ENCODE measurements around the gene JAK3.
"Not testable (repeated sequence)": the region's sequence is repeated elsewhere in the genome, so short reads cannot be mapped to it uniquely, and the experiment has no call there.

The JAK3 gene

DNA sequence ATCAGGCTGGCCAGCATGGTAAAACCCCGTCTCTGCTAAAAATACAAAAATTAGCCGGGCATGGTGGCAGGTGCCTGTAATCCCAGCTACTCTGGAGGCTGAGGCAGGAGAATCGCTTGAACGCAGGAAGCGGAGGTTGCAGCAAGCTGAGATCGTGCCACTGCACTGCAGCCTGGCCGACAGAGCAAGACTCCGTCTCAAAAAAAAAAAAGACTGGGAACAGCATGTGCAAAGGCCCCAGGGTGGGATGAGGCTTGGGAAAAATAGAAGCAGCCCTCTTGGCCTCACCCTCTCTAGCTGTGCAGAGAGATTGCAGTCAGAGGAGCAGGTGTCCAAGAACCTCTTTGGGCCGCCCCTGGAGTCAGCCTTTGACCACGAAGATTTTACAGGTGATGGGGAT is 69.9 kb downstream of the JAK3 start:
- not testable (repeated sequence) for DNase-seq (ENCODE audit: low spot score)

DNA sequence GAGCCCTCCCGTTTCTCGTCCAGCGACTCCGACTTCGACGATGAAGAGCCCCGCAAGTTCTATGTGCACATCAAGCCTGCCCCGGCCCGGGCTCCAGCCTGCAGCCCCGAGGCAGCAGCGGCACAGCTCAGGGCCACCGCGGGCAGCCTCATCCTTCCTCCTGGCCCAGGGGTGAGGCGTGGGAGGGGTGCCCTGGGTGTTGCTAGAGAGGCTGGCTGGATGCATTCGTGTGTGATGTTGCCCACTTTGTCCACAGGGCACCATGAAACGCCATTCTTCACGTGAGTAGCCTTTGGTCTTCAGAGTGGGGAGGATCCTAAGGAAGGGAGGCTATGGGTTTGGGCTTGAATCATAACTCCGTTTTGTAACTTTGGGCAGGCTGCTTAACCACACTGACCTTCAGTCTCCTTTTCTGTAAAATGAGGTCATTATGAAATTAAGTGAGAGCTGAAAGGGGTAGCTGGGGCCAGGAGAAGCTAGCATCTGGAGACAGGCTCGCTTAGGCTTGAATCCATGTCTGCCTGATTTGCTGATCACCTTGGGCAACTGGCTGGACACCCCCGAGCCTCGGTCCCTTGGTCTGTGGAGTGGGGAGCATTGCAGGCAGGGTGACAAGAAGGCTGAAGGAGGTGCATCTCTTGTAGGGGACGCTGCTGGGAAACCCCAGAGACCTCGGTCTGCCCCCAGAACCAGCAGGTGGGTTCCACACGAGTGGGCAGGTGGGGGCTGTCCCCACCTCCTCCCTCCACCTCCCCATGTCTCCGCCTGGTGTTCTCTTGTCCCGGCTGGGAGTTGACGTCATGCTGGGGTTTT is 71.6 kb downstream of the JAK3 start:
- no peak for DNase-seq (ENCODE audit: low spot score)

DNA sequence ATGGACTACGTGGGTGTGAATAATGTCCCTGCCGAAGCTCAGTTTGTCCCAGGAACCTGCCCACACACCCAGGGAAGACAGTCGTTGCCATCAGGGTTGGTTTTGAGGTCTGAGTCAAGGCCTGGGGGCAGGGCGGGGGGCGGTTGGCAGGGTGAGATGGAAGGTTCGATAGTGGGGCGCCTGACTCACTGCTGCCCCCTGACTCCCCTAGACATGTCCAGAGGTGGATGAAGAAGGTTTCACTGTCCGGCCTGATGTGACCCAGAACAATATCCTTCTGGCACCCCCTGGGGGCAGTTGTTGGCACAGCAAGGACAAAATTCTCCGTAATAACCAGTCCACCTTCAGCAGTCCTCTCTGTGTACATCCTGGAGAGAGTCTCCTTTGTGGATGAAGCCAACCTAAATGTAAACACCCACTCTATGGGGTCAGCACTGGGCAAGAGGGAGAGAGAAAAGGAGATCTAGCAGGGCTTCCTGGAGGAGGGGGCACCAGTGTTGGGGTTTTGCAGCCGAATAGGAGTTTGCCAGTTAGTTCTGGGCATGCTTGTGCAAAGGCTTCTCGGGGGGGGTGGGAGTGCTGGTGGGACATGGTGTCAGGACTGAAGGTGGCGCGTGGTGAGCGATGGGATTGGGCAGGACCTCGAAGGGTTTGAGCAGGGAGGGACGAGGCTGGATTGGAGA is 72.4 kb downstream of the JAK3 start:
- DNase-seq (ENCODE audit: low spot score) = no peak

Data from globus pallidus (tissue), 1 donor.